GM12891 (cell line): ENCODE measurements around the gene GOLPH3L.

Experiments
- PAX5 ChIP-seq: IDR thresholded peaks from 2 replicates; pipeline ENCODE4 v1.6.1; 2011; ENCODE audit warnings: low read length, moderate library complexity, mild to moderate bottlenecking; ENCODE audit not compliant: insufficient read depth, severe bottlenecking
- POLR2AphosphoS5 ChIP-seq: IDR thresholded peaks from 2 replicates; pipeline ENCODE4 v1.6.1; 2011; ENCODE audit warnings: low read depth, low read length, control low read depth
- TAF1 ChIP-seq: IDR thresholded peaks from 2 replicates; pipeline ENCODE4 v1.6.1; 2011; ENCODE audit warnings: low read depth, low read length, control low read depth

- TF ChIP-seq PAX5 (no peak), POLR2AphosphoS5 (no peak), TAF1 (no peak)
Observed at GRCh38 chr1:150601540-150601939, 95.4 kb downstream of the GOLPH3L start.
